HG03571 (cell line): Measurements from ENCODE around the gene CSAD.
A peak's percentile ranks its signal among the peaks of the same experiment; 100 is the strongest.
"Not testable (repeated sequence)": the region's sequence is repeated elsewhere in the genome, so short reads cannot be mapped to it uniquely, and the experiment has no call there.

ENCODE experiments used
- ATAC-seq: cut with Tn5 transposase; IDR thresholded peaks from one replicate; pipeline ENCODE4 v1.9.1; 2021; ENCODE audit not compliant: unreplicated experiment

Gene CSAD

DNA sequence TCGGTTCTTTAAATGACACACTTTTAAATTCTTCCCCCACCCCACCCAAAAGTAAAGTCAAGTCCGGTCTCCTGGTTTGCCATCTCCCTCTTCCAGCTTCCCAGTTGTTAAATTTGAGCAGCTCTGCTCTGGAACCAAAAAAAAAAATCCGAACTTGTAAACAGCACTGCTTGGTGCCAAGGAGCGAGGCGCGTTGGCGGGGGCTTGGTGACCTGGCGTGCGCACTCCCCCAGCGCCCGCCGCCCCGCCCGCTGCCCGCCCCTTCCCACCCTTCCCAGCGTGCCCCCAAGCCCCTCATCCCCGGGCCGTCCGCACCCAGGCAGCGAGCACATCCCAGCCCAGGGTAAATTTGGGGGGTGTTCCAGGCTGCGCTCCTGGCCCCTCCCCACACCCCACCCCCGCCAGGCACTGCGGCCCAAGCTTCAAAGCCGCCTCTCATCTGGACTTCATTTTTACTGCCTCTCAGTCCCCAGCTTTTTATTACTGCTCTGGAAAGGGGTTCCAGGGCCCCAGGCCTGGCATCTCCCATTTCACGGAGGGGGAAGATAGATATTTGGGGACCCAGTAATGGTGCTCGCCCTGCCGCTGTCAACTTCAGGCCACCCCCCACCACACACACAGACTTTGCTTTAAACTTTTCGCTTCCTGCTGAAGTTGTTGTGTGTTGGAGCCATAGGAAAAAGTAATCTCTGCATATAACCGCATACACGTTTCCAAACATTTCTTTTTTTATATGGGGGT is 38.0 kb upstream of the CSAD start:
- no peak for ATAC-seq

GRCh38 chr12:53217931-53218307 is 37.2 kb upstream of the CSAD start:
- no peak for ATAC-seq

DNA sequence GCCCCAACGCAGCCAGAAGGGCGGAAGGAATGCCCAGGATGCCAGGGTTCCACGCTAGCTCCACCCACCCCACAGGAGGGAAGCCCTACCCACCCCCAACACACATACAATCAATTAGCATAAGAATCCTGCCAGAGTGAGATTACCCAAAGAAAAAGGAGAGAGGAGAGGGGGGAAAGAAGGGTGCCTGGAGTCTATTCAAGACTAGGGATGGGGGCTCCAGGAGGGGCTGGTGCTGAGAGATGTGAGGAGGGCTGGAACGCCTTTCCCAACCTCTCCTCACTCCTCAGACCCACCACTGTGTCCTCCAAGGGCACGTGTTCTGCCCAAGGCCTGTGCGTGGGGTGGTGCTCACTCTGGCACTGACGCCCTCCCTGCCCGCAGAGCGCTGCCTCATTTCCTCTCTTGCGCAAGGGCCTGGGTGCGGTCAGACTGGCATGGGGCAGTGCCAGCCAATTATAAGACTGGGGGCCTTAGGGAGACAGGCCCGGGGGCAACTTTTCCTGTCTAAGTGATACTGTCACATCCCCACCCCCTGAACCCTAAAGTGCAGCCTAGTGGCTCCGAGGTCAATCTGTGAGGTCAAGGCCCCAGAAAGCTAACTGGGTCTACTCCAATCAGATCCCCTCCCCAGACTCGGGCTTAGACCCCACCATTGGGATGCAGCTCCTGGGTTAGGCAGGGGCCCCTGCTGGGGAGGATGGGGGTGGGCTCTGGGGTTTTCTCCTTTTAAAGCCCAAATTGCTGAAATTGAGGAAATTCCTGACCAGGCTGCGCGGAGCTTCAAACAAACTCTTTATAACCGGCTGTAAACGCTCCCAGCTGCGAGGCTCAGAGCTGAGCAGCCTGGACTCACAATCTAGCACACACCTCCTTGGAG is 36.6 kb upstream of the CSAD start:
- ATAC-seq = no peak

- no peak for ATAC-seq
These were observed 34.8 kb upstream of the CSAD start for GRCh38 chr12:53215497-53215896.

DNA sequence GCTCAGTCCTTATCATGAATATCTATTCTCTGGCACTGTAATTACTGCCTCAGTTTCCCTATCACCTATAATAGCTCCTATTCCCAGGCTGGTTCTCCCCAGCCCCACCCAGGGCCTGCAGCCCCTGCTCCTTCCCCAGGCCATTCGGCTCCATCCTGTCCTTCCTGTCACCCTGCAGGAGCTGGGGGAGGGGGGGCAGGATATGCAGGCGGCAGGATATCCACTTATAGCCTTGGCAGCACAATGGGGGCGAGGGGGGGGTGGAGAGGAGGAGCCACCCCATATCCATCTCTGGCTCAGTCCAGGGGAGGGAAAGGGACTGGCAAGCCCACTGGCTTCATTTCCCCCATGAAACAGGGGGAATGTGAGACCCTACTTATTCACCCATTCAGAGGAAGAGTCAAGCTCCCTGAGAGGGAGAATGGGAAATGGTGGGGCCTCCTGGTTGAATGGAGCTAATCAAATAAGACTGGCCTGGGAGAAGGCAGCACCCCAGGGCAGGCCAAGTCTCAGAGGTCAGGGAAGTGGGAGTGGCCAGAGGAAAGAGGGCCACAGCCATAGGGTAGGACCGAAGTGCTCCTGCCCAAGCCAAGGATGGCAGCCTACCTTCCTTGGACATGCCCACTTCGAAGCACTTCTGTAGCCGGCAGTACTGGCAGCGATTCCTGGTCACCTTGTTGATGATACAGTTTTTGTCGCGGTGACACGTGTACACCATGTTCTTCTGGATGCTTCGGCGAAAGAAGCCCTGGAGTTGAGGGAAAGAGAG is 34.1 kb upstream of the CSAD start:
- no peak for ATAC-seq

DNA sequence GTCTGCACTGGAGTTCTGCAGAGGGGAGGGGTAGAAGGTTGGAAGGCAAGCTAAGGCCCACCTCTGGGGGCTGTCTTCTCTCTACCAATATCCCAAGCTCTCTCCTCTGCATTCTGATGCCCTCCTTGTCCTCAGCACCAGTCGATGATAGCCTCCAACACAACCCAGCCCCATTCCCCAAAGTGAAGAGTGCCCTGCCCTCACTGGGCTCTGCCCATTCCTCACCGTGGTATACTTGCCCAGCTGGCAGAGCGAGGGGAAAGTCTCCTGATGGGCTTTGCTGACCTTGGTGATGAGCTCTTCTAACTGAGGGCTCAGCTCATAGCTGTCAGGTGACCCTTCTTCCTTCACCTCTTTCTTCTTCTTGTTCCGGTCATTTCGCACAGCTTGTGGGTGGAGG is 33.5 kb upstream of the CSAD start:
- no peak for ATAC-seq

- ATAC-seq = no peak
These were observed 32.6 kb upstream of the CSAD start for GRCh38 chr12:53213348-53213747.

GRCh38 chr12:53212931-53213330 is 32.2 kb upstream of the CSAD start:
- no peak for ATAC-seq

DNA sequence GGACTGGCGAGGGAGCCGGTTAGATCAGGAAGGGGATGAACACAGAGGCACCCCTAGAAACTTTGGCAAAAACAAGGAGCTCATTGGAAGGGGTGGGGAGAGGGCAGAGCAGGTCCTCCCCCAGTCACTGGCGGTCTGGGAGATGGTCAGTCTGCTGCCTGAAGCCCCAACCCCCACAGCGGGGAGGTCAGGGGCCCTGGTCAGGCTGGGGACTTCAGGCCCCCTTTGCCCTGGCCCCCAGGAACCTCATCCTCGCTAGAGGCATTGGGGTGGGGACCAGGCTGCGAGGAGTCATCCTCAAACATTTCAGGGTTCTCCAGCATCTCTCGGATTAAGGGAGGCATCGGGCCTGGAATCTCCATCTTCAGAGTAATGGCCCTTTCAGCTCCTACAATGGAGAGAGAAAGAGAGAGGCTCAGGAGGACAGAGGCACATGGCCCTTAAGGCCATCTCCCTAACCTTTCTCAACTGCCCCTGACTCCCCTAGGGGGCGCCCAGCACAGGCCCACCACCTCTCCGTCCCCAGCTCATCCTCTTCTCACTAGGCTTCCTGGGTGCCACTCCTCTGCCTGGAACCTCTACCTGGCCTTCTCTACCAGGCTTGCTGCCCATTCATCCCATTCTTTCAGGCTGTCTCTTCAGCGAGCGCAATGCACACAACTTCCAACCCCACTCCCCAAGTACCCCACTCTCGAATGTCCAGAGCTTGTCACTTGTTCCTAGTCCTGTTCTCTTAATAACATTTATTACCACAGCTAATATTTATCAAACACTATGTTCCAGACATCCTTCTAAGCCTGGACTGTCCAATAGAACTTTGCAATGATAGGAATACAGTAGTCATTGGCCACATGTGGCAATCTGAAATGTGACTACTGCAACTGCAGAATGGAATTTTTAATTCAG is 31.0 kb upstream of the CSAD start:
- ATAC-seq = no peak

- ATAC-seq = no peak
These were observed 30.1 kb upstream of the CSAD start for GRCh38 chr12:53210843-53211242.

- ATAC-seq = peak; percentile 38
These were observed 28.2 kb upstream of the CSAD start for GRCh38 chr12:53208877-53209463.

DNA sequence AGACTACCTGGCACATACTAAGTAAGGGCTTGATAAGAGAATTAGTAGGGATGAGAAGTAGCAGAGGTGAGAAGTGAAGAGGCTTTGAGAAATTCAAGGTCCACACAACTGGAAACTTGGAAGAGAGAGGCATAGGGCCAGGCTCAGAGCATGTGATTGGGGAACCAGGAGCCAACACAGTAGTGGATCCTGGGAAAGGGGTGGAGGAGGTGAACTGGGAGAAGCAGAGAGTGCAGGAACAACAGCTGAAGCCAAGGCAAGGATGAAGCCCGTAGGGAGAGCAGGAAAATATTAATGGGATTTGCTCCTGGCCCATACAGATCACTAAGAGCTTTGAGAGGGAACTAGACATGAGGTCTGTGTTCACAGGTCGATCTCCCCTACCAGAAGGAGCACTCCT is 27.7 kb upstream of the CSAD start:
- ATAC-seq = no peak

DNA sequence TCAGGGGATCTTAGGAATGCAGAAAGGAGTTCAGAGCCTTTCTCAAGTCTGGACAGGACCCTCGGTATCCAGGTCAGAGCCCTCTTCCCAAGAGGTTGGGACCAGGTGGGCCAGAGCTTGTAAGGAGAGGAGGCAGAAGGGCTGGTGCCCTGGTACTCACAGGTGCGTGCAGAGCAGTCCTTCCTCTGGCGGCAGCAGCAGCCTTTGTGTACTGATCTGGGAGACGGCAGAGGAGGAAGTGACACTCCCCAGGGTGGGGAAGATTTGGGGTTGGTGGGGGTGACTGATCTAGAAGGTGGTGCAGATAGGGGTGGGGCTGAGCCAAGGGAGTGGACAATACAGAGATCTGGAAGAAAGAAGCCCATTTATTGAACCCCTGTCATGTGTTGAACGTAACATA is 26.3 kb upstream of the CSAD start, which contains the start of gene ITGB7:
ITGB7 (minus strand) TSS at position 210 of the 400 bp plus-strand sequence. CDS start 6,808 bp downstream, outside the sequence.
- ATAC-seq = peak; percentile 45

GRCh38 chr12:53205747-53206419 is 25.2 kb upstream of the CSAD start:
- ATAC-seq = peak; percentile 68

DNA sequence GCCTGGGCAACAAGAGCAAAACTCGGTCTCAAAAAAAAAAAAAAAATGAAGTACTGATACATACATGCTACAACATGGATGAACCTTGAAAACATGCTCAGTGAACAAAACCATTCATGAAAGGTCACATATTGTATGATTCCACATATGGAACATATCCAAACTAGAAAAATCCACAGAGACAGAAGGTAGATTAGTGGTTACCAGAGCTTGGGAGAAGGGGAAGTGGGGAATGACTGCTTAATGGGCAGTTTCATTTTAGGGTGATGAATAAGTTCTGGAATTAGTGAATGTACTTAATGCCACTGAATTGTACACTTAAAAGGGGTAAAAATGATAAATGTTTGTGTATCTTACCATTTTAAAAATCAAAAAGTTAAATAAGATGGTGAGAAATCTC is 23.6 kb upstream of the CSAD start:
- no peak for ATAC-seq

GRCh38 chr12:53202316-53202715 is 21.6 kb upstream of the CSAD start:
- not testable (repeated sequence) for ATAC-seq

DNA sequence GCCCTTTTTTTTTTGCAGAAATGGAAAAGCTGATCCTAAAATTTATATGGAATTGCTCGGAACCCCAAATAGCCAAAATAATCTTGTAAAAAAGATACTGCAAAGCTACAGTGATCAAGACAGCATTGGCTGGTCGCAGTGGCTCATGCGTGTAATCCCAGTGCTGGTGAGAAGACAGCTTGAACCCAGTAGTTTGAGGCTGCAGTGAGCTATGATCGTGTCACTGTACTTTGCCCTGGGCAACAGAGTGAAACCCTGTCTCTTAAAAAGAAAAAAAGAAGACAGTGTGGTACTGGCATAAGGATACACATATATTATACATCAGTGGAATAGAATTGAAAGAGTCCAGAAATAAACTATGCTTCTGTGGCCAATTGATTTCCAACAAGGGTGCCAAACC is 20.9 kb upstream of the CSAD start:
- no peak for ATAC-seq

DNA sequence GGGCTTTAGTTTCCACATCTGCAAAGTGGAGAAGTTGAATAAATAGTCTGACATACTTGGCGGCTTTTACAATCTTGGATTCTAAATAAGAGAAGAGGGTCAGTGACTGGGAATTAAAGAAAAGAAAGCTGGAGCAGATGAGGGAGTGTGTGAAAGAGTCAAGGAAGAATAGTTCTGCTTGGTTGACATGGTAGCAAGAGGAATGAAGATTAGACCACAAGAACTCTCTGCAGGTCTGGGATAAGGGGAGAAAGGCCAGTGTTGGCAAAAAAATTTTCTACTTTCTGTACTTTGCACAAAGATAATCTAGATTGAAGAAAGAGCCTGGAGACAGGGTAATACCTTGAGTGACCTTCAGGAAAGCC is 20.4 kb upstream of the CSAD start:
- ATAC-seq = no peak

GRCh38 chr12:53200458-53201176 is 19.9 kb upstream of the CSAD start:
- peak; percentile 36 for ATAC-seq
